DOHH2 (cell line): ENCODE results near the gene BTF3.

ENCODE experiments used
- H3F3A ChIP-seq: fragments of 200-600 bp; sonication (generic), shearing (Covaris generic); 2 replicates; pipeline ENCODE4 v1.6.0; 2016; ENCODE audit warnings: antibody characterized with exemption, mild to moderate bottlenecking; ENCODE audit not compliant: control insufficient read depth, insufficient read depth
- H3K27ac ChIP-seq: fragments of 200-600 bp; sonication (generic); 2 replicates; pipeline ENCODE4 v1.5.1; 2014; ENCODE audit warnings: low read depth, mild to moderate bottlenecking, low read length, moderate library complexity
- H3K27me3 ChIP-seq: fragments of 200-600 bp; sonication (generic); 2 replicates; pipeline ENCODE4 v1.6.1; 2014; ENCODE audit warnings: mild to moderate bottlenecking, low read length, mixed read lengths; ENCODE audit not compliant: control insufficient read depth
- H3K36me3 ChIP-seq: fragments of 200-600 bp; sonication (generic); 2 replicates; pipeline ENCODE4 v1.6.1; 2014; ENCODE audit warnings: mild to moderate bottlenecking, low read length, moderate library complexity, mixed read lengths; ENCODE audit not compliant: control insufficient read depth
- H3K4me1 ChIP-seq: fragments of 200-600 bp; sonication (generic); 2 replicates; pipeline ENCODE4 v1.6.1; 2014; ENCODE audit warnings: mild to moderate bottlenecking, low read length, mixed read lengths; ENCODE audit not compliant: control insufficient read depth
- H3K4me2 ChIP-seq: fragments of 200-600 bp; sonication (generic); 2 replicates; pipeline ENCODE4 v1.6.0; 2014; ENCODE audit warnings: mild to moderate bottlenecking, low read length, moderate library complexity
- H3K4me3 ChIP-seq: fragments of 200-600 bp; sonication (generic); 2 replicates; pipeline ENCODE4 v1.5.1; 2014; ENCODE audit warnings: mild to moderate bottlenecking, low read length, mixed read lengths
- H3K79me2 ChIP-seq: fragments of 200-600 bp; sonication (generic); 2 replicates; pipeline ENCODE4 v1.6.1; 2014; ENCODE audit warnings: mild to moderate bottlenecking, low read length, mixed read lengths; ENCODE audit not compliant: control insufficient read depth
- H3K9me2 ChIP-seq: fragments of 200-600 bp; sonication (generic); replicated peaks from 2 replicates; pipeline ENCODE4 v1.6.1; 2014; ENCODE audit warnings: mild to moderate bottlenecking, low read length, mixed read lengths; ENCODE audit not compliant: control insufficient read depth
- H3K9me3 ChIP-seq: fragments of 200-600 bp; sonication (generic); 2 replicates; pipeline ENCODE4 v1.6.1; 2014; ENCODE audit warnings: antibody characterized with exemption, low read length, mixed read lengths; ENCODE audit not compliant: control insufficient read depth, insufficient read depth
- H4K20me1 ChIP-seq: fragments of 200-600 bp; sonication (generic); 2 replicates; pipeline ENCODE4 v1.6.0; 2014; ENCODE audit warnings: low read depth, mild to moderate bottlenecking, antibody characterized with exemption, low read length, moderate library complexity; ENCODE audit not compliant: control insufficient read depth, insufficient read depth
- EZH2phosphoT487 ChIP-seq: fragments of 200-600 bp; sonication (generic); IDR thresholded peaks from 2 replicates; pipeline ENCODE4 v1.6.1; 2017; ENCODE audit warnings: borderline replicate concordance, mild to moderate bottlenecking, antibody characterized with exemption, low read length, moderate library complexity, mixed read lengths
- TF ChIP-seq, protein P1 (sequence below): fragments of 200-600 bp; sonication (generic); IDR thresholded peaks from one replicate; pipeline ENCODE4 v1.5.1; 2014; ENCODE audit warnings: antibody characterized with exemption, mild to moderate bottlenecking, low read depth, low read length; ENCODE audit not compliant: poor library complexity, severe bottlenecking

BTF3 gene

DNA sequence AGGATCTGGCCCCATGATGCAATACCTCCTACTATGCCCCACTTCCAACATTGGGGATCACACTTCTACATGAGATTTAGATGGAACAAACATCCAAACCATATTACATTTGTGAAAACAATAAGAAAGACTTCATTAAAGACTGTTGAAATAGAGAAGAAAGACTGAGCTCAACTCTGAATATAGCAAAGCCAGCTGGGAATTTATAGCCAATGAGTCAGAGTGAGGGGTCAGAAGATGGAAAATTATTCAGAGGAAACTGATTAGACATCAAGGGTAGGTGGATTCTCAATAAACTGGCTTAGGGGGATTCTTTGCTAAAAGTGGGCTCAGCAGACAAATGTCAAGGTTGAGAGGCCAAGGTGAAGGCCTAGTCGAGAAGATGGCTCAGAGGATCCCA, 25.6 kb downstream of the BTF3 start:
- H3K4me3 ChIP-seq, result no peak overlapping the region
- peaks cover 14% of the 10 kb centered on the region for H3K4me1 ChIP-seq
- no peaks in the 10 kb centered on the region for H4K20me1 ChIP-seq
- H3K79me2 ChIP-seq, result no peaks in the 10 kb centered on the region
- H3K9me3 ChIP-seq, result no peaks in the 10 kb centered on the region
- H3F3A ChIP-seq, result no peaks in the 10 kb centered on the region
- no peak for TF ChIP-seq EZH2phosphoT487
- TF ChIP-seq, protein P1, sequence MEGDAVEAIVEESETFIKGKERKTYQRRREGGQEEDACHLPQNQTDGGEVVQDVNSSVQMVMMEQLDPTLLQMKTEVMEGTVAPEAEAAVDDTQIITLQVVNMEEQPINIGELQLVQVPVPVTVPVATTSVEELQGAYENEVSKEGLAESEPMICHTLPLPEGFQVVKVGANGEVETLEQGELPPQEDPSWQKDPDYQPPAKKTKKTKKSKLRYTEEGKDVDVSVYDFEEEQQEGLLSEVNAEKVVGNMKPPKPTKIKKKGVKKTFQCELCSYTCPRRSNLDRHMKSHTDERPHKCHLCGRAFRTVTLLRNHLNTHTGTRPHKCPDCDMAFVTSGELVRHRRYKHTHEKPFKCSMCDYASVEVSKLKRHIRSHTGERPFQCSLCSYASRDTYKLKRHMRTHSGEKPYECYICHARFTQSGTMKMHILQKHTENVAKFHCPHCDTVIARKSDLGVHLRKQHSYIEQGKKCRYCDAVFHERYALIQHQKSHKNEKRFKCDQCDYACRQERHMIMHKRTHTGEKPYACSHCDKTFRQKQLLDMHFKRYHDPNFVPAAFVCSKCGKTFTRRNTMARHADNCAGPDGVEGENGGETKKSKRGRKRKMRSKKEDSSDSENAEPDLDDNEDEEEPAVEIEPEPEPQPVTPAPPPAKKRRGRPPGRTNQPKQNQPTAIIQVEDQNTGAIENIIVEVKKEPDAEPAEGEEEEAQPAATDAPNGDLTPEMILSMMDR, result no peak
- no peaks in the 10 kb centered on the region for H3K36me3 ChIP-seq
- no peak overlapping the region for H3K27ac ChIP-seq
- H3K27me3 ChIP-seq, result no peaks in the 10 kb centered on the region
- no peaks in the 10 kb centered on the region for H3K9me2 ChIP-seq
- H3K4me2 ChIP-seq, result no peak overlapping the region

DNA sequence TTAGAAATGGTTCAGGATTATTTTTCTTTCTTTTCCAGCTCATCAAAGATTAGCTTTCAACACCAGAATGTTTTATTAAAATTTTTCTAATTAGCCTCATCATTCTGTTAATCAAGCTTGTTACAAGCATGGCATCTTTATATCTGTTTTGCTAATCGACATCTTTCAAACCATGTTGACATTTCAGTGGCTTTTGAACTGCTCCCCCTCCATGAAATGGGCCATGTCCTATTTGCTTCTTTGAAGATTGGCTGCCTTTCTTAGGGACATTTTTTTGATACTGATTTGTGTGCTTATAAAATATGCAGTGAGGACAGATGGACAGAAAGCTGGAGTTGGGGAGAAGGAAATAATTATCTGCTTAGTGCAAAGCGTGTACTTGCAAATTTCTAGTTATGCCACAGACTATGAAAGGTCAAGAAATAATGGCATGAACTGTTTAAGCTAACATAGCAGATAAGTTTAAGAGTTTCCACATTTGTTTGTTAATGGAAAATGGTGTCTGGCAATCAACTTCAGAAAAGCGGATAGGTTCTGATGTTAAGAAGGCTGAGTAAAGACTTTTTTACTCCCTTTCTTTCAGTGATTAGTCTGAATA, 27.5 kb downstream of the BTF3 start:
- H3K27me3 ChIP-seq, result 0 out of 2 replicates have a peak, but pooled peaks cover 2% of the 10 kb centered on the region
- H3K36me3 ChIP-seq, result no peaks in the 10 kb centered on the region
- no peaks in the 10 kb centered on the region for H3K9me2 ChIP-seq
- H4K20me1 ChIP-seq, result no peaks in the 10 kb centered on the region
- no peak overlapping the region for H3K27ac ChIP-seq
- no peaks in the 10 kb centered on the region for H3K79me2 ChIP-seq
- no peaks in the 10 kb centered on the region for H3F3A ChIP-seq
- H3K4me3 ChIP-seq, result no peak overlapping the region
- H3K4me1 ChIP-seq, result peaks cover 6% of the 10 kb centered on the region; the same call in 1 of the 2 replicates
- H3K9me3 ChIP-seq, result no peaks in the 10 kb centered on the region
- no peak overlapping the region for H3K4me2 ChIP-seq
- TF ChIP-seq EZH2phosphoT487, result no peak
- TF ChIP-seq, protein P1, result no peak

DNA sequence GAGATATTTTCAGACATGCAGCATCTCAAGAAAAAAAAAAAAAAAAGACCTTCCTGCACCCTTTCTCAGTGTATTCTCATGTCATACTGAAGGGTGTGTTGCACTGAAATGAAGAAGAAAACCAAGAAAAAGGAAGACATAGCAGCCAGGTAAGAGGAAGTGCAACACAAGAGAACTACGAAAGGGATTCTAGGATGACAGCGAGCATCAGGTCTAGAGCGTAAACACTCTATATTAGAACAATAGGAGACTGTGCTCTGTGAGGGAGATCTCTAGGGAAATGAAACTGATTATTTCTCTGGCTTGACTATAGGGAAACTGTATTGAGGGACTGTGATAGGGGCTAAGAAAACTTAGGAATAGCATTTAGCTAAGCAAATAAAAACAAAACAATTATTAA, 30.0 kb downstream of the BTF3 start:
- no peaks in the 10 kb centered on the region for H4K20me1 ChIP-seq
- H3F3A ChIP-seq, result no peaks in the 10 kb centered on the region
- H3K4me1 ChIP-seq, result peaks cover 6% of the 10 kb centered on the region; the same call in 1 of the 2 replicates
- no peaks in the 10 kb centered on the region for H3K36me3 ChIP-seq
- H3K27me3 ChIP-seq, result peaks cover 6% of the 10 kb centered on the region; the same call in 1 of the 2 replicates
- H3K27ac ChIP-seq, result no peak overlapping the region
- H3K79me2 ChIP-seq, result no peaks in the 10 kb centered on the region
- TF ChIP-seq, protein P1, result no peak
- TF ChIP-seq EZH2phosphoT487, result no peak
- 0 out of 2 replicates have a peak overlapping the region, but pooled peaks have one; percentile 5 for H3K4me2 ChIP-seq
- H3K4me3 ChIP-seq, result no peak overlapping the region
- H3K9me2 ChIP-seq, result no peaks in the 10 kb centered on the region
- no peaks in the 10 kb centered on the region for H3K9me3 ChIP-seq
